ENCODE data around the gene PKD1.

The PKD1 gene

DNA sequence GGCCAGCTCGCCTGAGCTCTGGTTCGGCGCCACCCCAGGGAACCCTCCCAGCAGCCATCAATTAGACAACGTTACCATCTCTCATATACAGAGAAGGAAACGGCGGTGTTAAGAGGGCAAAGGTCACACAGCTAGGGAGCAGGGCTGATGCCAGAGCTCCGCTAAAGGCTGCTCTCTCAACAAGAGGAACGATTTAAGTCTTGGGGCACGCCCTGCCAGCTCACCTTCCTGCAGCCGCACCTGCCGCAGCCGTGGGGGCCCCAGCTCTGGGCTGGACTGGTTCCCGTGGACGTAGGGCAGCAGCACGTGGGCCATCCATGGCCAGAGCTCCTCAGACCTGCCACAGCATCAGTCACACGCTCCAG, 43.5 kb downstream of the PKD1 start:
- no peak for TF ChIP-seq FOXP2 (optimal IDR thresholded peaks at IDR 0.05; ENCODE audit: borderline replicate concordance, extremely low read depth, extremely low read length, insufficient read depth)
- TF ChIP-seq POLR2AphosphoS5 (IDR thresholded peaks at IDR 0.05; ENCODE audit: low read depth, low read length), result no peak
- TF ChIP-seq, protein P1, sequence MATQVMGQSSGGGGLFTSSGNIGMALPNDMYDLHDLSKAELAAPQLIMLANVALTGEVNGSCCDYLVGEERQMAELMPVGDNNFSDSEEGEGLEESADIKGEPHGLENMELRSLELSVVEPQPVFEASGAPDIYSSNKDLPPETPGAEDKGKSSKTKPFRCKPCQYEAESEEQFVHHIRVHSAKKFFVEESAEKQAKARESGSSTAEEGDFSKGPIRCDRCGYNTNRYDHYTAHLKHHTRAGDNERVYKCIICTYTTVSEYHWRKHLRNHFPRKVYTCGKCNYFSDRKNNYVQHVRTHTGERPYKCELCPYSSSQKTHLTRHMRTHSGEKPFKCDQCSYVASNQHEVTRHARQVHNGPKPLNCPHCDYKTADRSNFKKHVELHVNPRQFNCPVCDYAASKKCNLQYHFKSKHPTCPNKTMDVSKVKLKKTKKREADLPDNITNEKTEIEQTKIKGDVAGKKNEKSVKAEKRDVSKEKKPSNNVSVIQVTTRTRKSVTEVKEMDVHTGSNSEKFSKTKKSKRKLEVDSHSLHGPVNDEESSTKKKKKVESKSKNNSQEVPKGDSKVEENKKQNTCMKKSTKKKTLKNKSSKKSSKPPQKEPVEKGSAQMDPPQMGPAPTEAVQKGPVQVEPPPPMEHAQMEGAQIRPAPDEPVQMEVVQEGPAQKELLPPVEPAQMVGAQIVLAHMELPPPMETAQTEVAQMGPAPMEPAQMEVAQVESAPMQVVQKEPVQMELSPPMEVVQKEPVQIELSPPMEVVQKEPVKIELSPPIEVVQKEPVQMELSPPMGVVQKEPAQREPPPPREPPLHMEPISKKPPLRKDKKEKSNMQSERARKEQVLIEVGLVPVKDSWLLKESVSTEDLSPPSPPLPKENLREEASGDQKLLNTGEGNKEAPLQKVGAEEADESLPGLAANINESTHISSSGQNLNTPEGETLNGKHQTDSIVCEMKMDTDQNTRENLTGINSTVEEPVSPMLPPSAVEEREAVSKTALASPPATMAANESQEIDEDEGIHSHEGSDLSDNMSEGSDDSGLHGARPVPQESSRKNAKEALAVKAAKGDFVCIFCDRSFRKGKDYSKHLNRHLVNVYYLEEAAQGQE (IDR thresholded peaks at IDR 0.05; ENCODE audit: insufficient read depth in 1 of 2, low read depth in 2 of 2, low read length in 2 of 2), result no peak
- TF ChIP-seq SIN3A (IDR thresholded peaks at IDR 0.05; ENCODE audit: borderline replicate concordance, insufficient read depth, low read length), result no peak
- TF ChIP-seq TAF1 (IDR thresholded peaks at IDR 0.05; ENCODE audit: borderline replicate concordance, insufficient read depth, low read length), result no peak

DNA sequence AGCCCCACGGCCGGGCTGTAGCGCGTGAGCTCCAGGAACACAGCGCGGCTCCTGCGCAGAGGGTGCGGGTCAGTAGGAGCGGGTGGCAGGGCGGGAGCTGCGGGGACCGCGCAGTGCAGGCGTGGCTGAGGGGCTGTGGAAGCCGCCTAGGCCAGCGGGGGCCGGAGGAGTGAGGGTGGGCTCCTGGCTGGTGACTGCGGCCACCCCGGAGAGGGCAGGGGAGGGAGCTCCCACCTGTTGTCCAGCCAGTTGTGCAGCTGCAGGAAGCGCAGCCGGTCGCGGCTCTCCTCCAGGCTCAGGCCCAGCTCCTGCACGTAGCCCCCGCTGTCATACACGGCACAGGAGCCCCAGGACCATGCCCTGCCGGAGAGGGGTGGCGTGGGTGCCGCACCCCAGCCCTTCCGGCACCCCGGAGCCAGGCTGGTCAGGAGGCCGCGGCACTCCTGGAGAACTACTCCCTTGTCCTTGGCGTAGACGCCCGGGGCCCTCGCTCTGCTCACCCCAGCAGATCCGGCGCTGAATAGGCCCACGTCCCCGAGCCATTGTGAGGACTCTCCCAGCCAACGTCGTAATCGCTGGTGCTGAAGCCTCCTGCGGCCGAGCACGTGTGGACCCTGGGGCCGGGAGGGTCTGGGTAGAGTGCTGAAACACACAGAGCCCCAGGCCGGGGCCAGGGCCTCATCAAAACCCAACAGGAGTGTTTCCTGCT, 44.0 kb downstream of the PKD1 start:
- TF ChIP-seq POLR2AphosphoS5 (IDR thresholded peaks at IDR 0.05; ENCODE audit: low read depth, low read length), result no peak
- TF ChIP-seq, protein P1 (IDR thresholded peaks at IDR 0.05; ENCODE audit: insufficient read depth in 1 of 2, low read depth in 2 of 2, low read length in 2 of 2), result no peak
- TF ChIP-seq TAF1 (IDR thresholded peaks at IDR 0.05; ENCODE audit: borderline replicate concordance, insufficient read depth, low read length), result no peak

DNA sequence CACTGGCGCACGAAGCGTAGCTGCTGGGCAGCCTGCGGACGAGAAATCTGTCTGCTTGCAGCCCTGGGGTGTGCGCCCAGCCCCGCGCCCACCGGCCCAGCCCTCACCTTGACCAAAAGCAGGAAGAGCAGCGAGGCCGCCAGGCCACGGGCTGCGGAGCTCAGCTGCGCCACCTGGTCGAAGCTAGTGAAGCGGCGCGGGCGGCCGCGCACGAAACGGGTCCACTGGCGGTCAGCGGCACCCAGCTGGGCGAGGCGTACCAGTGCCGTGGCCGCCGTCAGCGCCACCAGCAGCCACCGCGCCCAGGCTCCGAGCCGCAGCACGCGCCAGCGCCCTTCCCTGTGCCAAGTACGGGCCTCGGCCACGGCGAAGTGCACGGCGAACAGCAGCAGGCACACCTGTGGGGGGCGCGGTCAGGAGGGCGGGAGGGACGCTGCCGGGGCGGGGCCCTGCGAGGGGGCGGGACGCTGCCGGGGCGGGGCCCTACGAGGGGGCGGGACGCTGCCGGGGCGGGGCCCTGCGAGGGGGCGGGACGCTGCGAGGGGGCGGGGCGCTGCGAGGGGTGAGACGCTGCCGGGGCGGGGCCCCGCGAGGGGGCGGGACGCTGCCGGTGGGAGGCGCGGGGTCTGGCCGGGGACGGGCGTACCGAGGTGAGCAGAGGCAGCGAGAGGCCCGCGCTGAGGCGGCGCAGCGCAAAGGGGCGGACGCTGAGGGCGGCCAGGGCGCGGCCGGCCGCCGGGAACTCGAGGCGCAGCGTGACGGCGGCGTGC, 44.7 kb downstream of the PKD1 start:
- no peak for TF ChIP-seq SIN3A (IDR thresholded peaks at IDR 0.05; ENCODE audit: borderline replicate concordance, insufficient read depth, low read length)
- no peak for TF ChIP-seq TAF1 (IDR thresholded peaks at IDR 0.05; ENCODE audit: borderline replicate concordance, insufficient read depth, low read length)
- no peak for TF ChIP-seq FOXP2 (optimal IDR thresholded peaks at IDR 0.05; ENCODE audit: borderline replicate concordance, extremely low read depth, extremely low read length, insufficient read depth)
- TF ChIP-seq, protein P1 (IDR thresholded peaks at IDR 0.05; ENCODE audit: insufficient read depth in 1 of 2, low read depth in 2 of 2, low read length in 2 of 2), result no peak
- no peak for TF ChIP-seq POLR2AphosphoS5 (IDR thresholded peaks at IDR 0.05; ENCODE audit: low read depth, low read length)

DNA sequence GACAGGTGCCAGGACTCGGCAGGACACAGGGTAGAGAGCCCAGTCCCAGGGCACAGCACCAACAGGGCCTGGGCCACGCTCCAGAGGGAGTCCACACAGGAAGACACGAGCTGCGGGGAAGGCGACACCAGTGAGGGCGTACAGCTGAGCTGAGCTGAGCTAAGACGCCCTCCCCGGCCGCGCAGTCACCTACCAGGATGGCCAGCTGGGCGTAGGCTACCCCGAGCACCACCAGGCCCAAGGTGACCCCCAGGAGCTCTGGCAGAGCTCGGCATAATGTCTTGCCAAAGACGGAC, 45.3 kb downstream of the PKD1 start:
- TF ChIP-seq SIN3A (IDR thresholded peaks at IDR 0.05; ENCODE audit: borderline replicate concordance, insufficient read depth, low read length) (no peak), POLR2AphosphoS5 (IDR thresholded peaks at IDR 0.05; ENCODE audit: low read depth, low read length) (no peak), TAF1 (IDR thresholded peaks at IDR 0.05; ENCODE audit: borderline replicate concordance, insufficient read depth, low read length) (no peak)
- TF ChIP-seq, protein P1 (IDR thresholded peaks at IDR 0.05; ENCODE audit: insufficient read depth in 1 of 2, low read depth in 2 of 2, low read length in 2 of 2), result no peak

All from PFSK-1 (cell line).